Endodermal cell (in vitro differentiated cells): ENCODE results near the gene MRPL22. TPM values are rescaled to one million over a fixed set of nuclear protein-coding genes. Genes with fewer than 3 reads are reported as not detected.

Experiments used
- DNase-seq: peaks from one replicate; pipeline ENCODE4 v3.0.0-alpha.2; 2017
- H3K27ac ChIP-seq: 2 replicates; pipeline ENCODE4 v1.5.1; 2013; ENCODE audit warnings: mild to moderate bottlenecking, low read depth, low read length, moderate library complexity
- H3K27me3 ChIP-seq: 2 replicates; pipeline ENCODE4 v1.6.1; 2013; ENCODE audit warnings: mild to moderate bottlenecking, low read length, moderate library complexity; ENCODE audit not compliant: insufficient read depth, control insufficient read depth, poor library complexity, severe bottlenecking
- H3K36me3 ChIP-seq: 2 replicates; pipeline ENCODE4 v1.7.0; 2013; ENCODE audit warnings: mild to moderate bottlenecking, low read length, moderate library complexity; ENCODE audit not compliant: control insufficient read depth, insufficient read depth
- H3K4me1 ChIP-seq: one replicate; pipeline ENCODE4 v1.7.0; 2013; ENCODE audit warnings: low read length; ENCODE audit not compliant: control insufficient read depth, insufficient read depth
- H3K4me3 ChIP-seq: 2 replicates; pipeline ENCODE4 v1.5.1; 2013; ENCODE audit warnings: mild to moderate bottlenecking, low read length, moderate library complexity
- H3K9ac ChIP-seq: 2 replicates; pipeline ENCODE4 v1.6.1; 2013; ENCODE audit warnings: mild to moderate bottlenecking, low read length, moderate library complexity; ENCODE audit not compliant: poor library complexity, severe bottlenecking; ENCODE audit errors: extremely low read depth
- H3K9me3 ChIP-seq: 2 replicates; pipeline ENCODE4 v1.6.1; 2013; ENCODE audit warnings: mild to moderate bottlenecking, low read length, moderate library complexity; ENCODE audit not compliant: control insufficient read depth
- H3K27ac Mint-ChIP-seq: 2 replicates; pipeline ENCODE4 v1.8.0; 2020; ENCODE audit warnings: mixed read lengths
- H3K27me3 Mint-ChIP-seq: 2 replicates; pipeline ENCODE4 v1.8.0; 2021; ENCODE audit warnings: mild to moderate bottlenecking, mixed read lengths; ENCODE audit not compliant: insufficient read depth
- H3K36me3 Mint-ChIP-seq: 2 replicates; pipeline ENCODE4 v1.8.0; 2020; ENCODE audit warnings: low read depth, mixed read lengths
- H3K4me1 Mint-ChIP-seq: 2 replicates; pipeline ENCODE4 v1.8.0; 2020; ENCODE audit warnings: mixed read lengths
- H3K4me3 Mint-ChIP-seq: 2 replicates; pipeline ENCODE4 v1.8.0; 2020; ENCODE audit warnings: mild to moderate bottlenecking, moderate library complexity, mixed read lengths
- H3K9me3 Mint-ChIP-seq: 2 replicates; pipeline ENCODE4 v1.8.0; 2020; ENCODE audit warnings: mild to moderate bottlenecking, mixed read lengths
- WGBS, 2 experiments: methylation state at CpG; one replicate each; pipeline versions ENCODE4 v1.1.5 to v1.1.7; 2013; ENCODE audit warnings: missing lambda C conversion rate in 2 of 2, mixed read lengths in 1 of 2; ENCODE audit not compliant: insufficient coverage in 1 of 2, insufficient read length in 1 of 2; 5-methylcytosine and 5-hydroxymethylcytosine counted together
- total RNA-seq, 2 donors: library from RNA; stranded (reverse); fragmentation: NEBNext Ultra II Directional in 1 of 2; extraction: Animal tissue kit (Norgen Biotek cat#: 25700) in 1 of 2; gene quantifications; 2 replicates in 1 of 2; 3 replicates in 1 of 2; pipeline ENCODE4 v1.2.1, GENCODE V29; 2021
- TF ChIP-seq, protein P1 (sequence below): fragments of 200-600 bp; sonication (generic); conservative IDR thresholded peaks from 2 replicates; pipeline ENCODE4 v1.5.0; 2021; ENCODE audit warnings: antibody characterized with exemption, mild to moderate bottlenecking

MRPL22 gene
- total RNA-seq, 2 donors from 2014 or later, result 84.3 to 96.6 TPM

GRCh38 chr5:154945695-154946301, 4.9 kb downstream of the MRPL22 start:
- H3K9me3 ChIP-seq, result no peaks in the 10 kb centered on the region
- no peak for DNase-seq
- H3K27me3 ChIP-seq, result no peaks in the 10 kb centered on the region
- TF ChIP-seq, protein P1, sequence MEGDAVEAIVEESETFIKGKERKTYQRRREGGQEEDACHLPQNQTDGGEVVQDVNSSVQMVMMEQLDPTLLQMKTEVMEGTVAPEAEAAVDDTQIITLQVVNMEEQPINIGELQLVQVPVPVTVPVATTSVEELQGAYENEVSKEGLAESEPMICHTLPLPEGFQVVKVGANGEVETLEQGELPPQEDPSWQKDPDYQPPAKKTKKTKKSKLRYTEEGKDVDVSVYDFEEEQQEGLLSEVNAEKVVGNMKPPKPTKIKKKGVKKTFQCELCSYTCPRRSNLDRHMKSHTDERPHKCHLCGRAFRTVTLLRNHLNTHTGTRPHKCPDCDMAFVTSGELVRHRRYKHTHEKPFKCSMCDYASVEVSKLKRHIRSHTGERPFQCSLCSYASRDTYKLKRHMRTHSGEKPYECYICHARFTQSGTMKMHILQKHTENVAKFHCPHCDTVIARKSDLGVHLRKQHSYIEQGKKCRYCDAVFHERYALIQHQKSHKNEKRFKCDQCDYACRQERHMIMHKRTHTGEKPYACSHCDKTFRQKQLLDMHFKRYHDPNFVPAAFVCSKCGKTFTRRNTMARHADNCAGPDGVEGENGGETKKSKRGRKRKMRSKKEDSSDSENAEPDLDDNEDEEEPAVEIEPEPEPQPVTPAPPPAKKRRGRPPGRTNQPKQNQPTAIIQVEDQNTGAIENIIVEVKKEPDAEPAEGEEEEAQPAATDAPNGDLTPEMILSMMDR, result peak; percentile 86
- no peak overlapping the region for H3K9ac ChIP-seq
- peak overlapping the region; percentile 74 for H3K4me3 ChIP-seq
- H3K4me1 ChIP-seq, result peaks cover 13% of the 10 kb centered on the region
- Mint-ChIP-seq H3K9me3 (no peaks in the 10 kb centered on the region), H3K27ac (no peak overlapping the region), H3K36me3 (peaks cover 5% of the 10 kb centered on the region), H3K4me1 (peaks cover 25% of the 10 kb centered on the region), H3K4me3 (no peak overlapping the region), H3K27me3 (no peaks in the 10 kb centered on the region)
- H3K27ac ChIP-seq, result no peak overlapping the region
- WGBS, 2 experiments, result 88% methylated on average over 2 of the region's 2 CpGs; no CpG with 5 or more reads in 1 of the 2 experiments
- H3K36me3 ChIP-seq, result peaks cover 59% of the 10 kb centered on the region

GRCh38 chr5:154947778-154948177, 6.9 kb downstream of the MRPL22 start:
- no peaks in the 10 kb centered on the region for H3K9me3 Mint-ChIP-seq
- TF ChIP-seq, protein P1, result no peak
- no peaks in the 10 kb centered on the region for H3K27me3 Mint-ChIP-seq
- Histone ChIP-seq H3K27ac (no peak overlapping the region), H3K9me3 (peaks cover 2% of the 10 kb centered on the region), H3K36me3 (peaks cover 68% of the 10 kb centered on the region), H3K9ac (no peak overlapping the region), H3K4me3 (peak overlapping the region; percentile 31), H3K27me3 (no peaks in the 10 kb centered on the region), H3K4me1 (peaks cover 13% of the 10 kb centered on the region)
- peaks cover 16% of the 10 kb centered on the region for H3K36me3 Mint-ChIP-seq
- H3K4me3 Mint-ChIP-seq, result no peak overlapping the region
- H3K4me1 Mint-ChIP-seq, result peaks cover 21% of the 10 kb centered on the region
- H3K27ac Mint-ChIP-seq, result no peak overlapping the region
- no peak for DNase-seq
- WGBS, 2 experiments, result 97% methylated on average over 5 to 6 of the region's 6 CpGs

GRCh38 chr5:154948313-154948712, 7.4 kb downstream of the MRPL22 start:
- H3K4me1 Mint-ChIP-seq, result peaks cover 18% of the 10 kb centered on the region
- Histone ChIP-seq H3K9me3 (peaks cover 3% of the 10 kb centered on the region), H3K9ac (no peak overlapping the region), H3K36me3 (peaks cover 73% of the 10 kb centered on the region), H3K27me3 (no peaks in the 10 kb centered on the region), H3K27ac (no peak overlapping the region), H3K4me1 (peaks cover 13% of the 10 kb centered on the region), H3K4me3 (peak overlapping the region; percentile 31)
- no peaks in the 10 kb centered on the region for H3K27me3 Mint-ChIP-seq
- no peak for DNase-seq
- TF ChIP-seq, protein P1, result no peak
- no peak overlapping the region for H3K4me3 Mint-ChIP-seq
- H3K27ac Mint-ChIP-seq, result no peak overlapping the region
- H3K9me3 Mint-ChIP-seq, result no peaks in the 10 kb centered on the region
- 94 to 100% methylated on average over 1 to 4 of the region's 4 CpGs for WGBS, 2 experiments
- peaks cover 16% of the 10 kb centered on the region for H3K36me3 Mint-ChIP-seq
